Suprapubic skin (tissue), 4 donors: ENCODE results near the gene CECR2. TPM values are rescaled to one million over a fixed set of nuclear protein-coding genes. Genes with fewer than 3 reads are reported as not detected.

Source experiments
- DNase-seq, 2 donors: peaks; one replicate each; pipeline ENCODE4 v3.0.0-alpha.2; 2019; ENCODE audit warnings: low spot score in 2 of 2
- H3K27ac ChIP-seq: fragments of 200-600 bp; sonication (generic); one replicate; pipeline ENCODE4 v1.5.1; 2019
- H3K27me3 ChIP-seq: fragments of 200-600 bp; sonication (generic); one replicate; pipeline ENCODE4 v1.5.1; 2019
- H3K36me3 ChIP-seq: fragments of 200-600 bp; sonication (generic); one replicate; pipeline ENCODE4 v1.5.1; 2019
- H3K4me1 ChIP-seq: fragments of 200-600 bp; sonication (generic); one replicate; pipeline ENCODE4 v1.5.1; 2019
- H3K4me3 ChIP-seq: fragments of 200-600 bp; sonication (generic); one replicate; pipeline ENCODE4 v1.5.1; 2019; ENCODE audit warnings: mild to moderate bottlenecking
- H3K9me3 ChIP-seq: fragments of 200-600 bp; sonication (generic); one replicate; pipeline ENCODE4 v1.5.1; 2019
- EP300 ChIP-seq: sonication (generic); formaldehyde crosslinking; IDR thresholded peaks from one replicate; pipeline ENCODE4 v1.6.1; 2017; ENCODE audit warnings: antibody characterized with exemption
- POLR2A ChIP-seq, 2 donors: fragments of 450-650 bp; IDR thresholded peaks; one replicate each; pipeline ENCODE4 v1.6.1; 2017; ENCODE audit warnings: antibody characterized with exemption in 2 of 2, mild to moderate bottlenecking in 2 of 2, moderate library complexity in 2 of 2
- POLR2AphosphoS5 ChIP-seq, 3 donors: sonication (generic); formaldehyde crosslinking; IDR thresholded peaks; one replicate each; pipeline ENCODE4 v1.6.1; 2017; ENCODE audit warnings: antibody characterized with exemption in 3 of 3
- WGBS: methylation state at CpG from one replicate; pipeline ENCODE4 v1.1.5; 2018; 5-methylcytosine and 5-hydroxymethylcytosine counted together
- total RNA-seq, 4 donors: library from RNA; depleted of rRNA; stranded (reverse); fragments of >200 nt; gene quantifications; one replicate each; pipeline ENCODE4 v1.1.0, GENCODE V29; 2016
- TF ChIP-seq, protein P1 (sequence below), 2 donors: fragments of 200-600 bp in 1 of 2; fragments of 450-650 bp in 1 of 2; sonication (generic) in 1 of 2; IDR thresholded peaks; one replicate each; pipeline ENCODE4 v1.5.1; 2016 to 2019; ENCODE audit warnings: antibody characterized with exemption in 2 of 2, mild to moderate bottlenecking in 1 of 2, moderate library complexity in 1 of 2

CECR2 gene
- total RNA-seq: 1 to 10 TPM; 2.5 to 3.9 (median 3.7) TPM

DNA sequence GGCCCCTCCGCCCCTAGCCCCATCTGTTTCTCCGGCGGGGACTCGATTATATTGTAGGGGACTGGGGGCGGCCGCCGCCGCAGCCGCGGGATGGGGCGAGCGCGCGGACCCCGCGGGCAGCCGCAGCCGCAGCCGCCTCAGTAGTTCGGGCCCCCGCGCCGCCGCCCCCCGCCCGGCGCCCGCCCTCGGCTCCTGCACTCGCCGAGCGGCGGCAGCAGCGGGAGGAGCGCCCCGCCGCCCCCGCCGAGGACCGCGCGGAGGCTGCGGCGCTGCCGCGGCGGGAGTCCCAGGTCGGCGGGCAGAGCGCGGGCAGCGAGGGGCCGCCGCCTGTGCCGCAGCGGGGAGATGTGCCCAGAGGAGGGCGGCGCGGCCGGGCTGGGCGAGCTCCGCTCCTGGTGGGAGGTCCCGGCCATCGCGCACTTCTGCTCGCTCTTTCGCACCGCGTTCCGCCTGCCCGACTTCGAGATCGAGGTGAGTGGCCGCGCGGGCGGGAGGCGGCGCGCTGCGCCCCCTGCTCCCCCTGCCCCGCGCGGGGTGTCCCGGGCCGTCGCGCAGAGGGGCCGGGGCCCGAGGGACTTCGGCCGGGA, at the start of gene CECR2:
Gene CECR2, plus strand, starts transcription at position 22 of the 587 bp plus-strand sequence. Its CDS starts 324 bp downstream, at position 346.
- peak in 1 of 2 donors; percentile 60 for DNase-seq
- no peaks in the 10 kb centered on the region for H3K36me3 ChIP-seq
- H3K4me3 ChIP-seq: peak within 1 kb of the TSS; percentile 64
- 0% methylated on average over 4 of the region's 92 CpGs for WGBS
- H3K27me3 ChIP-seq: peaks cover 90% of the 10 kb centered on the region
- H3K27ac ChIP-seq: no peak within 1 kb of the TSS
- peaks cover 28% of the 10 kb centered on the region for H3K4me1 ChIP-seq
- no peaks in the 10 kb centered on the region for H3K9me3 ChIP-seq
- TF ChIP-seq POLR2A (IDR thresholded peaks at IDR 0.05) (no peak), POLR2AphosphoS5 (IDR thresholded peaks at IDR 0.05) (no peak), EP300 (no peak)
- TF ChIP-seq, protein P1, sequence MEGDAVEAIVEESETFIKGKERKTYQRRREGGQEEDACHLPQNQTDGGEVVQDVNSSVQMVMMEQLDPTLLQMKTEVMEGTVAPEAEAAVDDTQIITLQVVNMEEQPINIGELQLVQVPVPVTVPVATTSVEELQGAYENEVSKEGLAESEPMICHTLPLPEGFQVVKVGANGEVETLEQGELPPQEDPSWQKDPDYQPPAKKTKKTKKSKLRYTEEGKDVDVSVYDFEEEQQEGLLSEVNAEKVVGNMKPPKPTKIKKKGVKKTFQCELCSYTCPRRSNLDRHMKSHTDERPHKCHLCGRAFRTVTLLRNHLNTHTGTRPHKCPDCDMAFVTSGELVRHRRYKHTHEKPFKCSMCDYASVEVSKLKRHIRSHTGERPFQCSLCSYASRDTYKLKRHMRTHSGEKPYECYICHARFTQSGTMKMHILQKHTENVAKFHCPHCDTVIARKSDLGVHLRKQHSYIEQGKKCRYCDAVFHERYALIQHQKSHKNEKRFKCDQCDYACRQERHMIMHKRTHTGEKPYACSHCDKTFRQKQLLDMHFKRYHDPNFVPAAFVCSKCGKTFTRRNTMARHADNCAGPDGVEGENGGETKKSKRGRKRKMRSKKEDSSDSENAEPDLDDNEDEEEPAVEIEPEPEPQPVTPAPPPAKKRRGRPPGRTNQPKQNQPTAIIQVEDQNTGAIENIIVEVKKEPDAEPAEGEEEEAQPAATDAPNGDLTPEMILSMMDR (IDR thresholded peaks at IDR 0.05): no peak

DNA sequence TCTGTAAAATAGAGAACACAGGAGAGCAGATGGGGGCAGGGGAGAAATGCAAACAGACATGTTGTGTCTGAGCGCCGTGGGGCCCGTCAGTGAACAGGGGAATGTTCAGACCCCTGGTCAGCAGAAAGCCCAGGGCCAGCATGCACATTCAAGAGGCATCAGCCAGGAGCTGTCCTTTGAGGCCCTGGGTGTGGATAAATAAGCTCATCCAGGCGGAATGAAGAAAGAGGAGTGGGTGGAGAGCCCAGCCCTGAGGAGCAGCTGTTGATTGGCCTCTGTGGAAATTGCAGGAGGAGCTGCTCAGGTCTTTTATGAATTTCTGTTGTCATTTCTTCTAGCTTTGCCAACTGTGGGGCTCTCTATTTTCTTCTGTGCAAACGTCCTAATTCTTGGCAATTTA, 49.7 kb upstream of the CECR2 start:
- Histone ChIP-seq H3K36me3 (no peaks in the 10 kb centered on the region), H3K4me3 (no peak overlapping the region), H3K4me1 (no peaks in the 10 kb centered on the region), H3K9me3 (no peaks in the 10 kb centered on the region), H3K27me3 (peaks cover 4% of the 10 kb centered on the region), H3K27ac (no peak overlapping the region)
- TF ChIP-seq, protein P1 (IDR thresholded peaks at IDR 0.05): no peak
- TF ChIP-seq EP300 (no peak), POLR2AphosphoS5 (IDR thresholded peaks at IDR 0.05) (no peak), POLR2A (IDR thresholded peaks at IDR 0.05) (no peak)
- no peak for DNase-seq
- WGBS: 51% methylated on average over 5 of the region's 5 CpGs

DNA sequence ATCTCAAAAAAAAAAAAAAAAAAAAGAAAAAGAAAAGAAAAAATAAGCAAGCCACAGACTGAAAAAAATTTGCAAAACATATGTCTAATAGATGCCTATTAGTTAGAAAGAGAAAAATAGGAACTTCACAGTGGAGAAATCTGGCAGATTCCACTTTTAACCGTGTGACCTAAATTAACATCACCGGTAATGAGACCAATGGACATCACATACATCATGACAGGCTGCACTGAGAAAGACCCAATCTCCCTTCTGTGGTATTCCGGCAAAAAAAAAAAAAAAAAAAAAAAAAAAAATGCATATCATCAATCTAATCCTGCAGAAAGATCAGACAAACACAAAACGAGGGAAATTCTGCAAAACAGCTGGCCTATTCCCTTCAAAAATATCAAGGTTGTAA, 46.7 kb upstream of the CECR2 start:
- no peak overlapping the region for H3K27ac ChIP-seq
- H3K4me1 ChIP-seq: no peaks in the 10 kb centered on the region
- TF ChIP-seq POLR2A (IDR thresholded peaks at IDR 0.05): no peak
- no peak for TF ChIP-seq EP300
- TF ChIP-seq POLR2AphosphoS5 (IDR thresholded peaks at IDR 0.05): no peak
- TF ChIP-seq, protein P1 (IDR thresholded peaks at IDR 0.05): no peak
- peaks cover 4% of the 10 kb centered on the region for H3K27me3 ChIP-seq
- DNase-seq: no peak
- 45% methylated on average over 4 of the region's 4 CpGs for WGBS
- H3K9me3 ChIP-seq: no peaks in the 10 kb centered on the region
- no peaks in the 10 kb centered on the region for H3K36me3 ChIP-seq
- no peak overlapping the region for H3K4me3 ChIP-seq

DNA sequence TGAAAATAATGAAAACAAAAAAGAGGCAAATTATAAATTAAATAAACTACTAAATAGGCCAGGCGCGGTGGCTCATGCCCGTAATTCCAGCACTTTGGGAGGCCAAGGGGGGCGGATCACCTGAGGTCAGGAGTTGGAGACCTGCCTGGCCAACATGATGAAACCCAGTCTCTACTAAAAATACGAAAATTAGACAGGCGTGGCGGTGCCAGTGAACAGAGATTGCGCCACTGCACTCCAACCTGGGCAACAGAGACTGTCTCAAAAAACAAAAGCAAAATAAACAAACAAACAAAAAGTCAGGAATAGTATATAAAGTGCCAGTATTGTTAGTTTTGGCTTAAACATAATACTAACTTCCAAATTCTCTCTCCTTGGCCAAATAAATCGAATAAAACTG, 37.6 kb upstream of the CECR2 start:
- Histone ChIP-seq H3K27ac (no peak overlapping the region), H3K4me1 (no peaks in the 10 kb centered on the region), H3K4me3 (no peak overlapping the region), H3K9me3 (no peaks in the 10 kb centered on the region), H3K27me3 (no peaks in the 10 kb centered on the region), H3K36me3 (no peaks in the 10 kb centered on the region)
- WGBS: 79% methylated on average over 9 of the region's 9 CpGs
- DNase-seq: no peak
- TF ChIP-seq, protein P1 (IDR thresholded peaks at IDR 0.05): no peak
- no peak for TF ChIP-seq POLR2AphosphoS5 (IDR thresholded peaks at IDR 0.05)
- TF ChIP-seq EP300: no peak
- no peak for TF ChIP-seq POLR2A (IDR thresholded peaks at IDR 0.05)

DNA sequence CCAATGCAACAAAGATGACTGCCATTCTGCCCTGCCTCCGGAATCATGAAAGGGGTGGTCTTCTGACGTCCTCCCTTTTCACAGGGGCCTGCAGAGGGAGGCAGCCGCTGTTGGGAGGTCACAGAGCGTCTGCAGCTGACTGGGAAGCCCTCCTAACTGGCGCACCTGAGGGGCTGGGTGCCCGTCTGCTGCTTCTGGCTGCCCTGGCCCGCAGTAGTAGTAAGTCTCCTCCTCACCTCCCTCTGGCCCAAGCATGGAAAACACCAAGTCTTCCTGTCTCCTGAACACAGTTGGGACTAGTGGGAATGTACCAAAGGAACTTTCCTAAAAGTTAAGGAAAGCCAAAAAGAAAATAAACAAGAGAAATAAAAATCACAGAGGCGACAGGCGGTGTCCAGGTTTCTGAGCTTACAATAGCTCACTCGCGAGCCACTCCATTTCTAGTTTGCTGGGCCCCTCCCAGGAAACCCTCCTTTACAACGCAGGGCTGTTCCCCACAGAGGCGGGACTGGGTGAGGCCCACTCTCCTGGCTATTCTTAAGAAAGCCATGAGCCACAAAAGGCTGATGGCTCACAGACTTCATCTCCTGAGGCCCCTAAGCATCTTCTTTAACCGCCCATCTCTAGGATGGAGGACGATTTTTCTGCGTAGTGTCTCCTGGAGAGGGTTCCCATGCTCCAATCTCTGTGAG, 37.0 kb upstream of the CECR2 start:
- 80% methylated on average over 16 of the region's 16 CpGs for WGBS
- no peak overlapping the region for H3K4me3 ChIP-seq
- TF ChIP-seq, protein P1 (IDR thresholded peaks at IDR 0.05): no peak
- TF ChIP-seq EP300 (no peak), POLR2A (IDR thresholded peaks at IDR 0.05) (no peak), POLR2AphosphoS5 (IDR thresholded peaks at IDR 0.05) (no peak)
- peaks cover under 1% of the 10 kb centered on the region for H3K27me3 ChIP-seq
- no peak overlapping the region for H3K27ac ChIP-seq
- no peaks in the 10 kb centered on the region for H3K4me1 ChIP-seq
- no peaks in the 10 kb centered on the region for H3K9me3 ChIP-seq
- DNase-seq: no peak
- no peaks in the 10 kb centered on the region for H3K36me3 ChIP-seq
